IgD-negative memory B cell (primary cell): ENCODE data around the gene SYT15B. TPM values are rescaled to one million over a fixed set of nuclear protein-coding genes. Genes with fewer than 3 reads are reported as not detected.
"Not testable (repeated sequence)": the region's sequence is repeated elsewhere in the genome, so short reads cannot be mapped to it uniquely, and the experiment has no call there.

Source experiments
- H3K27ac Mint-ChIP-seq, 3 donors: one replicate each; pipeline ENCODE4 v1.8.0; 2020 to 2022; ENCODE audit warnings: mild to moderate bottlenecking in 3 of 3, mixed read lengths in 3 of 3, moderate library complexity in 1 of 3
- H3K27me3 Mint-ChIP-seq: one replicate; pipeline ENCODE4 v1.8.0; 2021; ENCODE audit warnings: mixed read lengths
- H3K36me3 Mint-ChIP-seq: one replicate; pipeline ENCODE4 v1.8.0; 2020; ENCODE audit warnings: mild to moderate bottlenecking, mixed read lengths
- H3K4me1 Mint-ChIP-seq, 3 donors: one replicate each; pipeline ENCODE4 v1.8.0; 2020 to 2022; ENCODE audit warnings: mixed read lengths in 3 of 3, mild to moderate bottlenecking in 1 of 3
- H3K4me3 Mint-ChIP-seq, 4 donors: one replicate each; pipeline ENCODE4 v1.8.0; 2020 to 2022; ENCODE audit warnings: mild to moderate bottlenecking in 4 of 4, mixed read lengths in 4 of 4, moderate library complexity in 3 of 4
- H3K9me3 Mint-ChIP-seq, 3 donors: one replicate each; pipeline ENCODE4 v1.8.0; 2020 to 2021; ENCODE audit warnings: mixed read lengths in 3 of 3, mild to moderate bottlenecking in 1 of 3
- polyA plus RNA-seq: library from polyadenylated mRNA; unstranded; fragments of 300-500 nt; fragmentation: Illumina TruSeq; gene quantifications from one replicate; pipeline ENCODE4 v1.2.3, GENCODE V29; 2021

SYT15B gene
- not detected for polyA plus RNA-seq

DNA sequence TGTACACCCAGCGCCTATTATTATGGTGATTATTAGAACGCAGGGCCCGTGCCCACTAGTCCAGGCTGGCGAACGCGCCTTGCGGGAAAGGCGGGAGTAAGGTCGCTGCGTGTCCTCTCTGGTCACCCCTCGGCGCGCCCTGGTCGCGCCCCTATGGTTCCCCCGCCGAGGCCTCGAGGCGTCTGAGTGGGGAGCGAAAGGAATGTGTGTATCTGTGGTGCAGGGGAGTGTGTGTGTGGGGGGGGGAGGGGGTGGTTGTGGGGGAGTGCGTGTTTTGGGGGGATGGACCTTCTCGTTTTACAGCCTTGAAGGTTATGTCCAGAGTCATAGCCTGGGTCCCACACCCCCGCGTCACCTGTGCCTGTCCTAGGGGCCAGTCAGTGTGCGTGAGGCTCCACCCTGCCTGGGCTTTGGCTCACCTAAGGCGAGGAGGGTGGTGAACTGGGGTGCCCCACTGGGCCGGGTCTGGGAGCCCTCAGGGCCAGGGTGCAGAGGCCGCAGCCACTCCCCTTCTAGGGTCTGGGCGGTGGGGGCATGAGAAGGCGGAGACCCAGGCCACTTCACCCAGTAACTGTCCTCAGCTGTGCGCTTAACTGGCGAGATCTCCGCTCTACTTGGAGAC lies at the start of gene SYT15B:
Gene SYT15B, minus strand, starts transcription at position 39 of the 622 bp plus-strand sequence. CDS start 952 bp downstream, outside the sequence.
- H3K4me1 Mint-ChIP-seq, H3K27me3 Mint-ChIP-seq, H3K9me3 Mint-ChIP-seq, H3K27ac Mint-ChIP-seq, H3K4me3 Mint-ChIP-seq, H3K36me3 Mint-ChIP-seq: not testable (repeated sequence)

DNA sequence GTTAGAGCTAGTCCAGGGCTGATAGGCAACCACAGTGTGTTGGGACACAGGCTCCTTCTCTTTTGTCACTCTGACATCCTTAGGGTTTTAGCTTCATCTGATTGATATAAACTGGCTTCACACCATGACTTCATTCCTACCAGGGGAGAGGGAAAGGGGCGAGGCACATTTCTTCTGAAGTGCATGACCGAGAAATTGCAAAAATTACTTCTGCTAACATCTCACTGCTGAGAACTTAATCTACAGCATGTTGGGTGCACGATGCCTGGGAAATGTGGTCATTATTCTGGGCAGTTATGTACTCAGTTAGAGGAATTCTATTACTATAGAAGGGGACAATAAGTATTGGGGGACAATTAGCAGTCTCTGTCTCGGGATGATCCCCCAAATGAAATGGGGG lies 16.2 kb upstream of the SYT15B start:
- H3K27ac Mint-ChIP-seq, H3K9me3 Mint-ChIP-seq, H3K36me3 Mint-ChIP-seq, H3K4me3 Mint-ChIP-seq, H3K27me3 Mint-ChIP-seq, H3K4me1 Mint-ChIP-seq: not testable (repeated sequence)

DNA sequence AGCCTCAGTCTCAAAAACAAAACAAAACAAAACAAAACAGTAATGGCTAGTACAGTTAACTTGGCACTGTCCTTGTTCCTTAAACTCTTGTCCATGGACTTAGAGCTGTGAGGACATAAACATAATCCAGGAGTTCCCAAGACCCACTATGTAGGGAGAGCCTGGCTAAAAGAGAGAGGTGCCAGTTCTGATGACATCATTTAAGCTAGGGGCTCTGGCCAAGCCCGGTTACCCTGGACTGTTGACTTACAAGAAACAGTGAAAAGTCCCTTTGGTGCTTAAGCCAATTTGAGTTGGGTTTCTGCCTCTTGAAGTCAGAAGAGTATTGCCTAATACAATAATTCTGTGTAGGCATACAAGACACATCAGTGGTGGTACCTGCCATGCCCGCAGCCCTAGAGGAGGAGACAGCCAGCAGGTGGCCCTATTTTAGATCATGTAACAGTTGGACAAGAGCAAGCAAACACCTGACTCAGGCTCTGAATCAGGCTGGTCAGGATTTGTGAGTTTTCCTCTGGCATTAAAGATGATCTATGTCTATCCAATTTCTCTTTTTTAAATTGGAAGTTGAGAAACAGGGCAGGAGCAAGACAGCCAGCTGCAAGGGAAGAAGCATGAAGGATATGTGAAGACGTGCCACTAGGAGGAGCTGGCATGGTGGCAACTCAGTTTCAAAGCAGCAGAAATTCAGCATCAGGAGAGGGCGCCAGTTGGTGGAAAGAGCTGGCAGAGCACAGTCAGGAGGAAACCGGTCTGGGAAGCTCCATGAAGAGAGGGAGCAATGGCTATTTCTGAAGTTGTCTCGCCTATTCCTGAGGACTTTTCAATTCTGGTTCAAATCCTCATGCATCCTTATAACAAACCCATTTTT lies 12.2 kb upstream of the SYT15B start:
- not testable (repeated sequence) for H3K4me3 Mint-ChIP-seq, H3K36me3 Mint-ChIP-seq, H3K9me3 Mint-ChIP-seq, H3K27me3 Mint-ChIP-seq, H3K4me1 Mint-ChIP-seq, H3K27ac Mint-ChIP-seq

DNA sequence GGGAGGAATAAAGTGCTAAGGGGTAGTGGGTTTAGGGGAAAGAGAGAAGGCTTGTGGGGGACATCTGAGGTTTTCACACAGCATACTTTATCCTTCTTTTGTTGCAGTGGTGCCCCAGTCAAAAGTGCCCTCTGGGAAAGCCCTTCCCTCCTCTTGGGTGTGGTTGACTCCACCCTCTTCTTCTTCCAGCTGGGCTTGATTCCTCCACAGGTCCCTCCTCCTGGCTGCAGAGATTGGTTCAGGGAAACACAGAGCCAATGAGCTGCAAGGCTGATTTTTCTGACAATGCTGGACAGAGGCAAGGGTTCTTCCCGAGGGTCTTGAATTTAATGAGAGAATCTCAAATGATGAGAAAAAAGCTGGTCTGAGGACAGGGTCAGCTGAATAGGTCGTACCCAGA lies 7.4 kb upstream of the SYT15B start:
- not testable (repeated sequence) for H3K4me1 Mint-ChIP-seq, H3K9me3 Mint-ChIP-seq, H3K36me3 Mint-ChIP-seq, H3K27me3 Mint-ChIP-seq, H3K4me3 Mint-ChIP-seq, H3K27ac Mint-ChIP-seq

DNA sequence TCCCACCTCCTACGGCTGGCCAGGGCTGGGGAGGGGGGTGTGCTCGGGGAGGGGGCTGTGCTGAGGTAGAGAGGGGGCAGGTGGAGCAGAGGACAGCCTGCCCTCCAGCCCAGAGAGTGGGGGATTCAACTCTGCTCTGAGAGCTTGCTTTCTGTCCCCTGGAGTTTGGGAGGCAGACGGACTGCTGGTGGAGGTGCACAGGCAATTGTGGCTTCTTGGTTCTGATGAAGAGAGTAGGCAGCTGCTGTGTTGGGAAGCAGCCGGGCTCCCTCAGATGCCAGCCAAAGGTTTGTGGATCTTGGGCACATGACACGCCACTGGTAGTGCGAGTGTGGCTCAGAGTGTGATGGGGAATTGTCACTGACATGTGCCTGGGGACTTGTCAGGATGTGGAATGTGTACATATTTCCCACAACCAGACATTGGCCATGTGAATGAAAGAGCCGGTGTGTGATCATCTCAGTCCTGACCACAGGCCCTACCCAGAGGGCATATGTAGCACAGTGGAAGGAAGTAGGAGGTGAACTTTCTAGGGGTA lies 5.3 kb upstream of the SYT15B start:
- H3K27me3 Mint-ChIP-seq, H3K27ac Mint-ChIP-seq, H3K36me3 Mint-ChIP-seq, H3K4me3 Mint-ChIP-seq, H3K4me1 Mint-ChIP-seq, H3K9me3 Mint-ChIP-seq: not testable (repeated sequence)

DNA sequence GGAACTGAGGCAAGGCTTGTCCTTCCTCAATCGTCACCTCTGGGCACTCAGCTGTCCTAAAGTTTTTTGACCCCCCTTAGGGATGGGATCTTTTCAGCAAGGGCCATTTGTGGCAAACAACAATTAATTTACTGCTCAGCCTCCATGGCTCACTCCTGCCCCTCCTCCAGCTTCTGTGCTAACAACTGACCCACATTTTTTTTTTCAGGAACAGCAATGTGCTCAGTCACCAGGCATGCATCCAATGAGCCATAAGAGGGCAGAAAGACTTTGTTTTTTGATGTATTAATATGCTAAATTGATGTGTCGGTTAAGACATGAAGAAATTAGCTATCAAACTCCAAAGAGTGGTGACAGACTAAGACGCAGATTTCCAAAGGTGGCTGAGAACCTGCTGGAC lies 4.7 kb upstream of the SYT15B start:
- not testable (repeated sequence) for H3K27me3 Mint-ChIP-seq, H3K4me1 Mint-ChIP-seq, H3K27ac Mint-ChIP-seq, H3K36me3 Mint-ChIP-seq, H3K4me3 Mint-ChIP-seq, H3K9me3 Mint-ChIP-seq

DNA sequence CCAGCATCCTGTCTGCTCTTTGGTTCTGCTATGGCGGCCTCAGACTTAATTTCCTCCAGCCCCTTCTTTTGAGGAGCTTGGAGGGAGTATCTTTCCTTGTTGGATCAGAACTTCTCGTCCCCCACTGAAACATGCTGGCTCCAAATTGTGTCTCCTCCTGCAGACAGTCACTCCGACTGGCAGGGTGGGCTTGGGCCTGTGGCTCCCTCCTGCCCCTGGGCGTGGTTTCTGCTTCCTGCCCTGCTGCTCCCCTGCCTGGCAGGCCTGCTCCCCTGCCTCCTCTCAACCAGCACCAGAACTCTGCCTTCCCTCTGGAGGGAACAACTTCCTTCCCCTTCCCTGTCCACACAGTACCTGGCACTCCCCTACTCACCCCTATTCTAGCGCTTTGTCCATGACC lies 3.8 kb upstream of the SYT15B start:
- not testable (repeated sequence) for H3K27me3 Mint-ChIP-seq, H3K9me3 Mint-ChIP-seq, H3K4me3 Mint-ChIP-seq, H3K27ac Mint-ChIP-seq, H3K36me3 Mint-ChIP-seq, H3K4me1 Mint-ChIP-seq

DNA sequence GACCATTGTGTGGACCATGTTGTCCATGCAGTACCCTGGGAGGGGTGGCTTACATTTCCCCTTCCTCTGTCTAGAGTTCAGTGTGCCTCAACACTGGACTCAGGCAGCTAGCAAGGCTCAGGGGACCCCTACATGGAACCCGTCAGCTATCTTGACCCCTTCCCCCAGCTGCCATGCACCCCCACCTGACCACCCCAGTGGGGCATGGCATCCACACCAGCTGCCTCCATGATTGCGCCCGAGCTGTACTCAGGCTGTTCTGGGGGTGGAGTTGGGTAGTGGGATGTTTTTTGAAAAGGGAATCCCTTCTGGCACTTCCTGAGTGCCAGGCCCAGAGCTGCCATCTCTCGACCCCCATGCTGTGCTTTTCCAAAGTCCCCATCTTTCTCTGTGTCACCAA lies 1.8 kb upstream of the SYT15B start:
- not testable (repeated sequence) for H3K27me3 Mint-ChIP-seq, H3K27ac Mint-ChIP-seq, H3K4me1 Mint-ChIP-seq, H3K4me3 Mint-ChIP-seq, H3K36me3 Mint-ChIP-seq, H3K9me3 Mint-ChIP-seq

DNA sequence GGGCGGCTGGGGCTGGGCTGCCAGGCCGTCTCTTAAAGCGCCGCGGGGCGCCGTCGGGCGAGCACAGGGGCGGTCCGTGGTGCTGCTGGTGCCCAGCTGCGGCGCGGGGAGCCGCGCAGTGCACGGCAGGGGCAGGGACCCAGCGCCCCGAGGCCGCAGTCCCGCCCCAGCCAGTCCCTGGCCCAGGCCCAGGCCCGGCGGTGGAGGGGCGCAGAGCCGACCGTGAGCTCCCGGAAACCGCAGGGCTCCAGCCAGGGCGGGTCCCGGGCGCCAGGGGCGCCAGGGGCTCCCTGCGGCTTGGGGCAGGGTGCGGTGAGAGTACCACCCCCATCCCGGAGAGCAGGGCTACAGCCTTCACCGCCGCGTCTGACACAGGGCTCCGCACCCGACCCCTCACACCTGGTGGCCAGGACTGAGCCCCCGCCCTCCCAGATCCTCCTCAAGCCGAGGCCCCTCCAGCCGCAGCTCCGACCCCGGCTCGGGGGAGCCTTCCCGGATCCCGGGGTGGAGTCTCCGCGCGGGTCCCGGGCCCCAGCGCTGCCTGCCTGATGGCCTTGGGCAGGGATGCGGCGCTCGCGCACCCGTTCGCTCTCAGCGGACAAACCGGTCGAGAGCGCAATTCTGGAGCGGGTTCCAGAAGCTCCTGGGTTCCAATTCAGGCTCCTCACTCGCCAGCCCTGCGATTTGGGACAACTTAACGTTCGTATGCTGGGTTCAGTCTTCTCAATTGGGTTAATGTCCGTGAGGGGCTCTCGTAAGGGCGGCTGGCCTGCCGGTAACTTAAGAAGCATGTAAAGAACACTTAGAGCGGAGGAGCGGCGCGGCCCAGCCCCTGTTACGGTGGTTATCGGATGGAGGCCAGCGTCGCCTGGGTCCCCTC lies 478 bp downstream of the SYT15B start:
- not testable (repeated sequence) for H3K27ac Mint-ChIP-seq, H3K27me3 Mint-ChIP-seq, H3K4me1 Mint-ChIP-seq, H3K4me3 Mint-ChIP-seq, H3K9me3 Mint-ChIP-seq, H3K36me3 Mint-ChIP-seq

DNA sequence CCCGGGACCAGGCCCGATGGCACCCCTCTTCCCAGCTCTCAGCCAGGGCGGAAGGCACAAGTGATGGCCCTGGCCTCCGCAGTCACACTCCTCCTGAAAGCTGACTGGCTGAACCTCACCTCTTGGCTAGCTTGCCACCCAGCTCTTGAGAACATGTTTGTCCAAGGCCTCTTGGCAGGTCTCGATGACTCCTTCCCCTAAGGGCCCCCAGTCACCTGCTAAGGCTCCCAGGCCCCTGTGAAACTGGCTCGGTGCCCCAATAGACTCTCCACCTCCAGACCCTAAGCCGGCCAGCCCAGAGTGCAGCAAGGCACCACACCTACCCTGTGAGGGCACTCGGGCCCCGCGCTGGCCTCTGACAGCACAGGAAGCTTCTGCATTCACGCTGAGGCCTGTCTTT lies 4.5 kb downstream of the SYT15B start:
- H3K9me3 Mint-ChIP-seq, H3K4me1 Mint-ChIP-seq, H3K27me3 Mint-ChIP-seq, H3K27ac Mint-ChIP-seq, H3K36me3 Mint-ChIP-seq, H3K4me3 Mint-ChIP-seq: not testable (repeated sequence)

DNA sequence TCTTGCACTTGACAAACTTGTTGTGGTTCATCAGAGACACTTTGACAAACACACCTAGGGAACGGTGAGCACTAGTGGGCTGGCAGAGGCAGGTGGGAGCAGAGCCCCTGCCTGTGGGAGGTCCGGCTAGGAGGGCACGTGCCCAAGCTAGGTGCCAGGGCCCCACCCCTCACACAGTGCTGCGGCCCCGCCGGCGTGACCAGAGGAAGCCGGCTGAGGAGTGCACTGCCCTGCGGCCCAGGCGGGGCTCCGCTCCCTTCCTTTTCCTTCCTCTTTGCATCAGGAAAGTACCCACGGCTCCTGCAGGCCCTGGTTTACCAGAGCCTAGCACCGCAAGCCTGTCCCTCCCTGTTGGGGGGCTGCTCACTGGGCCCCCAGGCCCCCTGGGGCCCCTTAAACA lies 7.2 kb downstream of the SYT15B start:
- H3K4me1 Mint-ChIP-seq, H3K27ac Mint-ChIP-seq, H3K27me3 Mint-ChIP-seq, H3K4me3 Mint-ChIP-seq, H3K36me3 Mint-ChIP-seq, H3K9me3 Mint-ChIP-seq: not testable (repeated sequence)

DNA sequence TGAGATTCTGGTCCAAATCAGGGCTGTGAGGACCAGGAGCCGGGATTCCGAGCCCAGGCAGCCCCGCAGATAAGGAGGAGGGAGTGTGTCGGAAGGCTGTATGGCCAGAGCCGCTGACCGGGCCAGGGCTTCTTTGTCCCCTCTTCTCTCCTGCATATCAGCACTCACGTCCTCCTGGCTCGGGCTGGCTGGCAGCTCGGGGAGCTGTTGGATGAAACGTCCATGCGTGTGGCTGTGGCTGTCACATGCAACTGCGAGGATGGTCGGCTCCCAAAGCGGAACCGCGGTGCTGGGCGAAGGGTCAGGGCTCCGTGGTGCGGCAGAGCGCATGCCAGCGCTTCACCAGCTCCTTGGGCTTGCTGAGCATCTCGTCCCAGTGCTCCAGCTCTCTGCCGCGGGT lies 9.5 kb downstream of the SYT15B start:
- not testable (repeated sequence) for H3K4me3 Mint-ChIP-seq, H3K27ac Mint-ChIP-seq, H3K9me3 Mint-ChIP-seq, H3K27me3 Mint-ChIP-seq, H3K4me1 Mint-ChIP-seq, H3K36me3 Mint-ChIP-seq

DNA sequence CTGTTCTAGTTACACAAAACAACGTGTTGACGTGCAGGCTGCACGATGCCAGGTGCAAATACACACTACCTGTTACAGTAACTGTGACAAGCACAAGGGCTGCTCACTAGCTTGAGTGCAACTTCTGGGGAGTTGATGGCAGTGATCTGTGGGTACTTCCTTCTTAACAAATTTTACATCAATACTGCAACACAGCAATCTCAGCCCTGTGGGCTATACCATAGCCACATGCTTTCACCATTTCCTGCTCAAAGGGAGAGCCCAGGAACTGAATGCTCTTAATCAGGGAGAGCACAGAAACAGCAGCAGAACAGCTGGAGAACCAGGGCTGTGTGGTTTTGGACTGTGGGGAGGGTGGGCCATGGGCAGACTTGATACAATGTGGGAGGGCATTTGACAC lies 10.2 kb downstream of the SYT15B start:
- H3K27ac Mint-ChIP-seq, H3K9me3 Mint-ChIP-seq, H3K4me3 Mint-ChIP-seq, H3K36me3 Mint-ChIP-seq, H3K27me3 Mint-ChIP-seq, H3K4me1 Mint-ChIP-seq: not testable (repeated sequence)

DNA sequence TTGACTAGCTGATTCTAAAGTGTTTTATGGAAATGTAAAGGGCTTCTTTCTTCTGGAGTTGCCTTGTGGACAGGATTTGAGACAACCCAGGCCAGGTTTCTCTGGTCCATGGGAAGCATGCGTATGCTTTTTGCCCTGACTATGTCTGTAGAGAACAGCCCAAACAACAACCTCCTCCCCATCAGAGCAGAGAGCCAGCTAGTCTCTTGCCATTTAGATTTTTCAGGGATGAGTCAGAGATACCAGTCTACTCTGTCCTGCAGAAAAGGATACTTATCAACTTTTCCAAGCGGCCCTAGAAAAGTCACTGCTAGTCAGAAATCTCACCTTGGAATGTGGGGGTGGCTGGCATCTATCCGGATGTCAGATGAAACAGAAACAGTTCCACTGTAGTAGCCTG lies 11.6 kb downstream of the SYT15B start:
- H3K4me1 Mint-ChIP-seq, H3K27me3 Mint-ChIP-seq, H3K9me3 Mint-ChIP-seq, H3K27ac Mint-ChIP-seq, H3K4me3 Mint-ChIP-seq, H3K36me3 Mint-ChIP-seq: not testable (repeated sequence)

DNA sequence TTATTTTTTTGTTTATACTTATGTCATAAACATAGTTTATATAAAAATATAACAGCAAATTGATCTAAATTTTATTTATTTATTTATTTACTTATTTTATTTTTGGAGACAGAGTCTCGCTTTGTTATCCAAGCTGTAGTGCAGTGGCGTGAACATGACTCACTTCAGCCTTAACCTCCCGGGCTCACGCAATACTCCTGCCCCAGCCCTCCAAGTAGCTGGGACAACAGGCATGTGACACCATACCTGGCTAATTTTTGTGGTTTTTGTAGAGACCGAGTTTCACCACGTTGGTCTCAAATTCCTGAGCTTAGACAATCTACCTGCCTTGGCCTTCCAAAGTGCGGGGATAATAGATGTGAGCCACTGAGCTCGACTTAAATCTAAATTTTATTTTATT lies 13.0 kb downstream of the SYT15B start:
- not testable (repeated sequence) for H3K27ac Mint-ChIP-seq, H3K36me3 Mint-ChIP-seq, H3K27me3 Mint-ChIP-seq, H3K9me3 Mint-ChIP-seq, H3K4me1 Mint-ChIP-seq, H3K4me3 Mint-ChIP-seq
